ENCODE data around the gene POLR3GL. TPM values are rescaled to one million over a fixed set of nuclear protein-coding genes. Genes with fewer than 3 reads are reported as not detected.

The POLR3GL gene
- total RNA-seq, 1 experiment from 2014 or later, result 7.9 TPM

DNA sequence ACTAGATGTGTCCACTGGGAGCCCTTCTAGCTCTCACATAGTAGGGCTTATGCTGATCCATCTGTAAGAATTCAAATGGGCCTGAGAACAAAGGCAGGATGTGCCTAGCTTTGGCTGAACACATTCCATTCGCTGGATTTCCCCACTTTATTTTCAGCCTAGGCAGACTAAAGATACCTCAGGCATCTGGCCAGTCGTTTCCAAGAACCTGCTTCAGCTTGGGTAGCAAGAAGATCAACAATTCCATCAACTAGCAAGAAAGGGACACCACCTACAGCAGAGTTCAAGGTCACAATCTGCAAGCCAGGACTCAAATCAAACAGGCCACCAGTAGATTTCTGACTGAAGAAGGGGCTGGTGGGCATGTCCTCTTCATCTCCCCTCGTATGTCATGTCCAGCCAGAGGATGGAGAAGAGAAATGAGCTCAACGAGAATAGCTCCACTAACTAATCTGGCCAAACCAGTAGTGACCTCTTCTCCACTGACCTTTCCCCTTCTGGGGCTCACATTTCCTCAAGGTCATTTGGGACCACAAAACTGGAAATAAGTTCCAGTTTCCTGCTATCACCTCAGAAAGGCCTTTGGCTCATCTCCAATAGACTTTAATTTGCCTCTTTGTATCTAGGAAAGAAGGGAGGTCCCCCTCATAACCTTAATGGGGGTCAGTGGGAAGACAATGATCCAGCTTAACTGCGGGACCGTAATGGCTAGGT is 17.7 kb downstream of the POLR3GL start:
- Histone ChIP-seq H3K56ac (ENCODE audit: insufficient read length, low read depth, low read length) (no peak overlapping the region), H3K4me1 (ENCODE audit: insufficient read depth, low read length) (peaks cover 17% of the 10 kb centered on the region), H3K79me1 (ENCODE audit: insufficient read depth, low read depth, low read length, poor library complexity, severe bottlenecking) (no peaks in the 10 kb centered on the region), H4K8ac (replicated peaks; ENCODE audit: insufficient read length, low read depth, low read length) (no peak overlapping the region), H3K27ac (ENCODE audit: insufficient read length, low read depth, low read length) (no peak overlapping the region), H3K18ac (ENCODE audit: insufficient read length, low read depth, low read length) (no peak overlapping the region), H3T11ph (ENCODE audit: low read length) (no peak overlapping the region), H3K79me2 (ENCODE audit: insufficient read depth, low read length) (no peaks in the 10 kb centered on the region), H2BK20ac (ENCODE audit: low read depth, low read length, poor library complexity, severe bottlenecking) (no peak overlapping the region), H3K4me2 (ENCODE audit: insufficient read depth, insufficient read length, low read length) (no peak overlapping the region), H2BK120ac (ENCODE audit: low read depth, low read length, poor library complexity, severe bottlenecking) (no peak overlapping the region), H2BK12ac (ENCODE audit: insufficient read length, low read depth, low read length) (no peak overlapping the region), H2BK5ac (ENCODE audit: insufficient read length, low read length) (no peak overlapping the region), H2BK15ac (ENCODE audit: low read depth, low read length) (no peak overlapping the region), H3K23me2 (ENCODE audit: insufficient read length, low read depth, low read length, poor library complexity, severe bottlenecking) (no peaks in the 10 kb centered on the region), H2AFZ (ENCODE audit: low read length) (no peak overlapping the region), H3K27me3 (ENCODE audit: insufficient read depth, low read length) (no peaks in the 10 kb centered on the region), H4K5ac (ENCODE audit: insufficient read length, low read depth, low read length) (no peak overlapping the region), H4K91ac (ENCODE audit: insufficient read length, low read depth, low read length) (no peak overlapping the region), H2AK5ac (ENCODE audit: insufficient read length, low read length) (no peak overlapping the region), H3K9ac (ENCODE audit: extremely low read depth, insufficient read length, low read length) (no peak overlapping the region), H3K14ac (ENCODE audit: insufficient read depth, low read length) (no peak overlapping the region), H4K20me1 (ENCODE audit: control insufficient read depth, insufficient read depth, insufficient read length) (no peaks in the 10 kb centered on the region), H3K23ac (ENCODE audit: insufficient read length, low read depth, low read length) (no peak overlapping the region), H3K4ac (ENCODE audit: low read depth, low read length) (no peak overlapping the region), H3K9me3 (ENCODE audit: control insufficient read depth, low read depth, low read length) (no peaks in the 10 kb centered on the region)
- no peak overlapping the region for H3K4me3 Mint-ChIP-seq
- TF ChIP-seq, protein P1, sequence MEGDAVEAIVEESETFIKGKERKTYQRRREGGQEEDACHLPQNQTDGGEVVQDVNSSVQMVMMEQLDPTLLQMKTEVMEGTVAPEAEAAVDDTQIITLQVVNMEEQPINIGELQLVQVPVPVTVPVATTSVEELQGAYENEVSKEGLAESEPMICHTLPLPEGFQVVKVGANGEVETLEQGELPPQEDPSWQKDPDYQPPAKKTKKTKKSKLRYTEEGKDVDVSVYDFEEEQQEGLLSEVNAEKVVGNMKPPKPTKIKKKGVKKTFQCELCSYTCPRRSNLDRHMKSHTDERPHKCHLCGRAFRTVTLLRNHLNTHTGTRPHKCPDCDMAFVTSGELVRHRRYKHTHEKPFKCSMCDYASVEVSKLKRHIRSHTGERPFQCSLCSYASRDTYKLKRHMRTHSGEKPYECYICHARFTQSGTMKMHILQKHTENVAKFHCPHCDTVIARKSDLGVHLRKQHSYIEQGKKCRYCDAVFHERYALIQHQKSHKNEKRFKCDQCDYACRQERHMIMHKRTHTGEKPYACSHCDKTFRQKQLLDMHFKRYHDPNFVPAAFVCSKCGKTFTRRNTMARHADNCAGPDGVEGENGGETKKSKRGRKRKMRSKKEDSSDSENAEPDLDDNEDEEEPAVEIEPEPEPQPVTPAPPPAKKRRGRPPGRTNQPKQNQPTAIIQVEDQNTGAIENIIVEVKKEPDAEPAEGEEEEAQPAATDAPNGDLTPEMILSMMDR (conservative IDR thresholded peaks at IDR 0.05), result no peak
- H3K27ac Mint-ChIP-seq, result peak overlapping the region in 1 of 3 experiments; percentile 72; a peak in 1 of 7 replicates
- no CpG with 5 or more reads among the region's 6 CpGs for WGBS (ENCODE audit: extremely low coverage, insufficient read length, low lambda C conversion rate)
- H3K9me3 Mint-ChIP-seq, result no peaks in the 10 kb centered on the region
- H3K27me3 Mint-ChIP-seq (ENCODE audit: low read depth), result peaks cover 5% of the 10 kb centered on the region
- peaks cover 23 to 30% of the 10 kb centered on the region in 2 experiments for H3K4me1 Mint-ChIP-seq
- no peaks in the 10 kb centered on the region for H3K36me3 Mint-ChIP-seq (ENCODE audit: insufficient read depth in 1 of 3, low read depth in 3 of 3)
- DNase-seq, result no peak

Measured in H9 (cell line).